Embryonic facial prominence (tissue), 1 donor: ENCODE results near the gene ME3.

ENCODE experiments used
- DNase-seq: peaks from one replicate; pipeline ENCODE4 v3.0.0-alpha.2; 2016; ENCODE audit errors: extremely low spot score

Gene ME3

GRCh38 chr11:86490582-86490981 lies 181.8 kb downstream of the ME3 start:
- DNase-seq, result no peak

- no peak for DNase-seq
These were observed 183.0 kb downstream of the ME3 start for GRCh38 chr11:86489442-86489841.

- DNase-seq, result no peak
These were observed 183.9 kb downstream of the ME3 start for GRCh38 chr11:86488553-86488952.

DNA sequence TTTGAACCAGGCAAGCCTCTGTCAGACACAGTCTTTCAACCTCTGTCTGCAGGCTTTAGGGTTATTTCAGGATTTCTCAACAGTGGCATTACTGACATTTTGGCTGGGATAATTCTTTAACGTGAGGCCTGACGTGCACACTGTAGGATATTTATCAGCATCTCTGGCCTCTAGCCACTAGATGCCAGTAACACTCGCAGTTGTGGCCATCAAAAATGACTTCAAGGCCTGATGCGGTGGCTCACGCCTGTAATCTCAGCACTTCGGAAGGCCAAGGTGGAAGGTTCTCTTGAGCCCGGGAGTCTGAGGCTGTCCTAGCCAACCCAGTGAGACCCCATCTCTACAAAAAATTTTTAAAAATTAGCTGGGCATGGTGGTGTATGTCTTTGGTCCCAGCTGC lies 184.7 kb downstream of the ME3 start:
- DNase-seq, result no peak

GRCh38 chr11:86486261-86487030 lies 186.0 kb downstream of the ME3 start:
- DNase-seq, result no peak

DNA sequence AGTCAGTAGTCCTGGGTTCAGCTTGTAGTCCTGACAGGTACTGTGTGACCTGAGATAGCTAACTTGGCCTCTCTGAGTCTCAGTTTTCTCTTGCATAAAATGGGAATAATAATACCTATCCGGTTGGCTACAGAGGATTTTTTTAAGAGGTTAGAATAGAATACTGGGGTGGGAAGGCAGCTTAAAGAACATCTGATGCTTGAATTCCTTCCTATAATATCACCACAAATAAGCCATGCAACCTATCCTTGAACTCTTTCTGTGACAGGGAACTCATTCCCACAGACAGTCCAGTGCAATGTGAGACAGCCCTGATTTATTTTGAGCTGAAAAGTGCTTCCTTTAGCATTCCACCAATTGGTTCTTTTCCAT lies 187.6 kb downstream of the ME3 start:
- no peak for DNase-seq

DNA sequence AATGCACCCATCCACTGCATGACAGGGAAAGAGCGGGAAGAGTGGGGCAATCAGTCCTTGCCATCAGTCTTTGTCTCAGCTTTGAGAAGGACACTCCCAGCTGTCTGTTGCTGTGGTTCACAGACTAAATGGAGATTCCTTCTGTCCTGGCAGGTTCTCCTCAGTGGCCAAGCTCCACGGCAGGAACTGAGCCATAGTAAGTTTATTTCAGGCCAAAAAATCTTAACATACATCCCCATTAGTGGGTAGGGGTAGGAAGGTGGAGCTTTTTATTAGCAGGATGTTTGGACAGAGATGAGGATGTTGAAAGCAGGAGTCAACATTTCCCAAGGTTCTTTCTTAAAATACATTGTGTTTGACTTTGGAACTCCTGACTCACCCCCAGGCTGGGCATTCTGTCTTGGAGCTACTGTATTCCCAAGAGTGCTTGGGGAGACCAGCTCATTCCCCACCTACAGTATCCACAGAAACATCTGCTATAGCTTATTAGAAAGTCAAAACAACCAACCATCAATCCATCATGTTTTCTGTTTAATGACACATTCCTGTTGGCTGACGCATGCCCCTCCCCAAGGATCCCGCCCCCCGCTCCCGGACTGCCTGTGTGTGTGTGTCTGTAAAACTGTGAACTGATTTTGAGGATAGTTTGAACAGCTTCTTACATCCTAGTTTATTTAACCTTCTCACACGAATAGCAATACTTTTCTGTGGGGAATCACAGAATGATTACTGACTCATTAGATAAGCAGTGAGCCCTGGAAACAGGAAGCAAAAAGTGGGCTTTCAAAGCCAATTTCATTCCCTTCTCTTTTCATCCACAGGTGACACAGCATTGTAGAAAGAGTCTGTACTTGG lies 188.2 kb downstream of the ME3 start:
- no peak for DNase-seq

DNA sequence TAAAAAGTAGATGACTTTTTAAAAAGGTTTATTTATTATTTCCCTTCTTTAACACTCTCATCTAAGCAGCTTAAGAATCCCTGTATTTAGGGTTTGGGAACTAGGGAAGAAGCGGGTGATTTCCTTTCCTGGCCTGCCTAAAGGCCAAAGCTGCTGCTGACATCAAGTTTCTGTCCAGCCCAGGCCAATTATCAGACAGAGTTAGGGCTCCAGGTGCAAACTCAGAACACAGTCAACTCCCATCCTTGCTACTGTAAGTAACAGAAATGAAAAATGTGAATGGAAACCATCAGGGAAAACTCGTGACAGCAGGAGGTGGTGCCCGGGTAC lies 188.8 kb downstream of the ME3 start:
- no peak for DNase-seq

- no peak for DNase-seq
These were observed 189.7 kb downstream of the ME3 start for GRCh38 chr11:86482692-86483091.

GRCh38 chr11:86481399-86481798 lies 191.0 kb downstream of the ME3 start:
- DNase-seq, result no peak

DNA sequence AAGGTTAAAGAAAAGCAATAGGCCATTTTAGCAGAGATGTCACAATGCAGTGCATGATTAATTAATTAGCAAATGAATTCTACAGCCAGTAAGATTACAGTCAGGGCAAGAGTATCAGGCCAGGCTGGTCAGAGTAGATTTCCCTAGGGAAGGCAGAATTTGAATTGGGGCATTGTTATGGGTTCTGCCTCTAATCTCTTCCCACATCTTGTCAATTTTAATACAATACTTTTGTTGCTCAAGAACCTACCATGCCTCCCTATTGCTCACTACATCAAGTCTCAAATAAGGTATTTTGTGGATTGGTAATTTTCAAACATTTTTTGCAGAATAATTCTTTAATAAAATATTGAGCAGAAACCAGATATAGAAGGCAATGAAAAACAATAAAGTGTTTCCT lies 194.1 kb downstream of the ME3 start:
- no peak for DNase-seq

DNA sequence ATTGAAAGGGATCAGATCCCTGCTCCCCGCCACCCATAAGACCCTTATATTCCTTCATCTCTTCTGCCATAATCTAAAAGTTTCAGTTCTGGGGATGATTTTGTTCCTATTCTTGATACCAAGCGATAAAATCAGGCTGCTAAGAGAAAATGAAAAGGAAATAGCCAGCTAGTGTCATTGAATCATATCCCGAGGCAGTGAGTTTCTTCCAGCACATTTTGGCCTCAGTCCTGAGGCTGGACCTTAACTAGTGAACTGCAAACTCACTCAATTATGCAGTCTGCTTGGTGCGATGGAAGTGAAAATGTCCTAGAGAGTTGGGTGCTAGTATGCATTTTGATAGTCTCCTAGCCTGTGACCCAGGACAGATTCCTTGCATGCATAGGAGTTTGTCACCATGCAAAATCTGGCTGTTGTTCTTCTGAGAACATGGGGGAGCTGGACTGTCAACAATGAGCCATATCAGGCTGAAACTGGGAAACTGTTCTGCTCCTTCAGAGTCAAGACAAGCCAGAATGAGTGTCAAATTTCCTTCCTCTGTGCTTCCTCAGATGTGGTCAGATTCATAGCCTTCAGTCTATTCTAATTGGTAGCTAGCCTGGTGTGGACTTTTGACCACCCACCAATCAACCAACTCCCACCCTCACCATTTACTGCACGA lies 194.8 kb downstream of the ME3 start:
- DNase-seq, result no peak

- DNase-seq, result no peak
These were observed 196.1 kb downstream of the ME3 start for GRCh38 chr11:86476109-86476861.

DNA sequence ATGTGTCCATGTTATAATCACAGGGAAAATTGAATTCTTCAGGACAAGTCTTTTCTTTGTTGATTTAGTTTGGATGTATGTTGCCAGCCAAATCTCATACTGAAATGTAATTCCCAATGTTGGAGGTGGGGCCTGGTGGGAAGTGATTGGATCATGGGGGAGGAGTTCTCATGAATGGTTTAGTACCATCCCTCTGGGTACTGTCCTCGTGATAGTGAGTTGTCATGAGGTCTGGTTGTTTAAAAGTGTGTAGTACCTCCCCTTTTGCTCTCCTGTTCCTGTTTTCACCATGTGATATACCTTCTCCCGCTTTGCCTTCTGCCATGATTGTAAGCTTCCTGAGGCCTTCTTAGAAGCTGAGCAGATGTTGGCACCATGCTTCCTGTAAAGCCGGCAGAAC lies 197.4 kb downstream of the ME3 start:
- DNase-seq, result no peak

- no peak for DNase-seq
These were observed 198.2 kb downstream of the ME3 start for GRCh38 chr11:86473991-86474833.

DNA sequence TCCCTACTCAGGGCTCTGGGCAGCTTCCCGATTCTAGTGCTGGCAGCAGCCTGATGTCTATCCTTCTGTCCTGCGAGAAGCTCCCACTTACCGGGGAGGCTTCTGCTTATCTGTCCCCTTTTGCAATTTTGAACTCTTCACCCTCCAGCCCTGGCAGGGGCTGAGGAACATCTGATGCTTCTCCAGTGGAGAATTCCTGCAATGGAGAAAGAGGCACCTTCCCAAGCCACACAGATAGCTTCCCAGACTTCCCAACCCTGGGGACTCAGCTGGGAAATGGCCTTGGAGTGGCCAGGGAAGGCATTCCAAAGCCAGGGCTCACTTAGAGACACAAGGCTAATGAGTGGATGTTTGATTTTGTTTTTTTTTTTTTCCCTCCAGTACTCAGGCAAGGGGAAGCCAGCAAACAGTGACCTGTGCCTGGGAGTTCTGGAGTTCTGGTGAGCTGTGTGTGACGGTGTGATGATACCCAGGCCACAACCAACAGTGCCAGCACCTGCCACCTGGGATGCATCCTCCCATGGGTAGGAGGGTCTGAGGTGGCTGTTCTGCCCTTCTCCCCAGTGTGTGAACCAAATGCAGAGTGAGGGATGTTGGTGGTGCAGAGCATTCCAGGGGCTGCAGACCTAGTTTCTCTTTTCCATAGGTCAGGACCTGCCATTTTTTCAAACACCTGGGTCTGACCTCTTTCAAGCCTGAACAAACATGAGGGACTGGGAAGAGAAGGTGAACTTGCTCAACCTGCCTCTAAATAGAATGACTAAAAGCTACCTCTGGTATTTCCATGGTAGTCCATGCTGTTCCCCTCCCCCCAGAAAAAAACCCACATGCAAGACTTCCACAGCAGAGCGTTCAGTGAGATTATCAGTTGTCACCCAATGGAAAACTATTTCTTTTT lies 202.7 kb downstream of the ME3 start:
- no peak for DNase-seq

DNA sequence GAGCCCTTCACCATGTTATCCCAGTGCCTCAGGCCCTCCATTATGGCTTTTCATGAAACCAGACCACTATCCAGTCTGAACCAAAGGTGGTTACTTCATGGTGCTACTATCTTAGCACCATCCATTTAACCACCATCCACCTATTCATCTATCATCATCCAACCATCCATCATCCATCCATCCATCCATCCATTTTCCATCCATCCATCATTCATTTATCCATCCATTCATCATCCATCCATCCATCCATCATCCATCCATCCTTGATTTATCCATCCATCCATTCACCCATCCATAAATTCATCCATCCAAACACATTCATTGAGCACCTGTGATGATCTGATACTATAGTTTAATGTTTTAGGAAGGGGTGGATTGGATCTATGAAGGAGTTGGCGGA lies 204.2 kb downstream of the ME3 start:
- no peak for DNase-seq

DNA sequence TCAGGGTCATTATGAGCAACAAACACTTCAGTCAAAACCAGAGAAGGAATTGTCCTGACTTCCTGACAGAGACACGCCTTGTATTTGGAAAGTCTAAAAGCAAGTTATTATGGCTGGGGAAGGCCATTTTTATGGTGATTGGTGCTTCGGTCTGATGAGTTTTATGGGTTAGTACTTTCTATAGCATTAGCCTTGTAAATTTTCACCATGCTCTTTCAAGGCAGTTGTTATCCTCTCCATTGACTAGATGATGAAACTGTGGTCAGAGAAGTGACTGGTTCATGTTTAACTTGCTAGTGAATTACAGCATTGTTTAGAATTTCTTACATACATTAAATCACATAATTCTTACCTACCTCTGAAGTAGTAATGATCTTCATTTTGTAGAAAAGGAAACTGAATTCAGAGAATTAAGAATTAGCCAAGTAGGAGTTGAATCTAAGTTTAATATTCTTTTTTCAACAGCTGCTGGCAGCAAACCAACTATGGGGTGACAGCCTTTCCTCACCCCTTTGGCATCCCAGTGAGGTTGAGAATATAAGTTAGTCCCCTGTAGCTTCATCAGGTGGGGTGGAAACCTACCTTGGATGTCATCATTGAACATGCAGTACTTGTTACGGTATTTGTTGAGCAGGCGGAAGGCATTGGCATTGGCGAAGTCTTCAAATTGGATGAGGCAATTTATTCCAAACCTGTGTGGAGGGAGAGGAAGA lies 207.8 kb downstream of the ME3 start:
- no peak for DNase-seq

DNA sequence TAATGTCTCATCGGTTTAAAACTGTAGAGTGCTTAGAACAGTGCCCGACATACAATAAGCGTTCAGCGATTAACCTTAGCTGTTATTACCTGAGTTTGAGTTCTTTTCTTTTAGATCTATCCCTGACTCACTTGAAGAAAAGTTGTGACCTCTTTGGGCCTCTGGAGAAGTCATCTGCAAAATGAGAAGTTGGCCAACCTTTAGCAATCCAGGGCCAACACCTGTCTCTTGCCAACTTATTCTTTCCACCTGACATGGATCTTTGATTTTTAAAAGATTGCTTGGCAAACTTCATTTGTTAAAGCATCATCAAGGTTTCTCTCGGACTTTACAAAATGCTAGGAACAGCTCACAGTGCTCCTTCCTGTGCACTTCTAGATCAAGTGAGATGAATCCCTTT lies 208.5 kb downstream of the ME3 start:
- DNase-seq, result no peak

DNA sequence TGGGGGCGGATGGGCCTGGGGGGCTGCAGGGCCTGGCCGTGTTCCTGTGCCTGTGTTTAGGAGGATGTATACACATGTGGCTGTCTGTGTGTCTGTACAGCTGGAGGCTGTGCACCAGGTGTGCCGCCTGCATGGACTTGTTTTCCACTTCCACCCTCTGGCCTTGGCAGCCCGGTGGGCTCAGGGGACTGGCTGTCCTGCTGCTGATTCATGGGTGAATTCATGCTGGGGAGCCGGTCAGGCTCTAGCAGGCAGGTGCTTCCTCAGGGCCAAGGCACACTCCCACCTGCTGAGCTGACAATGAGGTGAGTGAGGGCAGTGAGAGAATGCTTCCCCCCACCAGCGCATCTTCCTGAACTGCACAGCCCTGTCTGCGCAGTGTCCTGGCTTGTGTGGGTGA lies 209.3 kb downstream of the ME3 start:
- DNase-seq, result no peak
